NCI-H446 (cell line): ENCODE data around the gene DHTKD1.
"Not testable (repeated sequence)": the region's sequence is repeated elsewhere in the genome, so short reads cannot be mapped to it uniquely, and the experiment has no call there.

Experiments
- DNase-seq, 2 experiments: peaks; one replicate each; lab custom pipeline; 2025; lab: John Stamatoyannopoulos, UW

DHTKD1 gene

GRCh38 chr10:12154516-12154915 lies 85.8 kb downstream of the DHTKD1 start:
- no peak for DNase-seq

DNA sequence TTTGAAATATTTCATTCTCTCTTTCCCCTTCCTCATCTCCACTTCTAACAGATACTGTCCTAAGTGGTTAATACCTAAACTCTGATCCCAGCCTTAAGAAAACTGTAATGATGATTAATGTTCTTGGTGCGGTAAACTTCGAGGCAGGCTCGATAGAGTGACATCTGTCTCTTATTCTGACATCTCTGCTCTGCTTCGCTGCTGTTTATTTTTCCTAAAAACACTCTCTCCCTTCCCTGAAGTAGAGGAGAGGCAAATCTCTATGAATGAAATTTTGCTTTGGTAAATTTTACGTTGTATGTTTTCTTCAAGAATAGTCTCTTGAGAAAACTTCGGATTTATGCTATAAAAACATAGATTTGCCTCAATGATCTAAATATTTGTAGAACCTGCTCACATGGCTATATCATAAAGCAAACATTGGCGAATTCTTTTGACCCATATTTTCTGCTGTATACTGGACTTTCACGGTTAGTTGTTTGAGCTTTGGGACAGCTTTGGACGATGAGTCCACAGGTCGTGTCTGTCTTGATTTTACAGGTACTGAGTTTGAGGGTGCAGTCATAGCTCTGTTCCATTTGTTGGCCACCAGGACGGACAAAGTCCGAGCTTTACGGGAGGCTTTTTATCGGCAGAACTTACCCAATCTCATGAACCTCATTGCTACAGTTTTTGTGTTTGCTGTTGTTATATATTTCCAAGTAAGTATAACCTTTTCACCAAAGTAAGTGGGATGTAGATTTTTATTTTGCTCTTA lies 87.8 kb downstream of the DHTKD1 start:
- no peak for DNase-seq

- no peak for DNase-seq
Measured at GRCh38 chr10:12158111-12158510, 89.4 kb downstream of the DHTKD1 start.

- DNase-seq = no peak
Measured at GRCh38 chr10:12160664-12161063, 91.9 kb downstream of the DHTKD1 start.

DNA sequence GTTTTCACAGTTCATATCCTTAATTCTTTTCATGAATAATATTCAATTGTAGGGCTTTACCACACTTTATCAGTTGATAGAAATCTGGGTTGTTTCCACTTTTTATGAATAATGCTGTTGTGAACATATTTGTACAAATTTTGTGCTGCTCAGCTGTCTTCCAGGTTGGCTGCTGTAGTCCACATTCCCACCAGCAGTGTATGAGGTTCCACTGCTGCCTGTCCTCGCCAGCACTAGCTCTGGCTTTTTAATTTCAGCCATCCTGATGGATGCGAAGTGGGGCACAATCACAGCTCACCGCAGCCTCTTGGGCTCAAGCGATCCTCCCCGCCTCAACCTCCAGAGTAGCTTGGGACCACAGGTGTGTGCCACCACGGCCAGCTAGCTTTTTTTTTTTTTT lies 94.2 kb downstream of the DHTKD1 start:
- no peak for DNase-seq

- DNase-seq = no peak
Measured at GRCh38 chr10:12164085-12164484, 95.3 kb downstream of the DHTKD1 start.

DNA sequence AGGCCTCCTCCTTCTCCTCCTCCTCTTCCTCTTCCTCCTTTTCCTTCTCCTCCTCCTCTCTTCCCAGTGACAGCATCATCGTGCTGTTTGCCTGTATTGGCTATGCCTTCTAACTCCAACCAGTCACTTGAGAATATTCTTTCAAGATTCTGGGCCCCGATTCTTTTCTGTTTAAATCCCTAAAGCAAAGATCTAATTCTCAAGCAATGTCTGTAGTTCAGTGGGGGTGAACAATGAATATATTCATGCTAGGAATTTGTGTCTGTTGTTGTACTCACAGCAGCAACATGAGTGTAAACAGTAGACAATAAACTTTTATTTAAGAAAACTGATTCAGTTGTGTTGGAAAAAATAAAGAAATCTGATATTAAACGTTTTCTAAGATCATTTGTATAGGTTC lies 96.3 kb downstream of the DHTKD1 start:
- no peak for DNase-seq

DNA sequence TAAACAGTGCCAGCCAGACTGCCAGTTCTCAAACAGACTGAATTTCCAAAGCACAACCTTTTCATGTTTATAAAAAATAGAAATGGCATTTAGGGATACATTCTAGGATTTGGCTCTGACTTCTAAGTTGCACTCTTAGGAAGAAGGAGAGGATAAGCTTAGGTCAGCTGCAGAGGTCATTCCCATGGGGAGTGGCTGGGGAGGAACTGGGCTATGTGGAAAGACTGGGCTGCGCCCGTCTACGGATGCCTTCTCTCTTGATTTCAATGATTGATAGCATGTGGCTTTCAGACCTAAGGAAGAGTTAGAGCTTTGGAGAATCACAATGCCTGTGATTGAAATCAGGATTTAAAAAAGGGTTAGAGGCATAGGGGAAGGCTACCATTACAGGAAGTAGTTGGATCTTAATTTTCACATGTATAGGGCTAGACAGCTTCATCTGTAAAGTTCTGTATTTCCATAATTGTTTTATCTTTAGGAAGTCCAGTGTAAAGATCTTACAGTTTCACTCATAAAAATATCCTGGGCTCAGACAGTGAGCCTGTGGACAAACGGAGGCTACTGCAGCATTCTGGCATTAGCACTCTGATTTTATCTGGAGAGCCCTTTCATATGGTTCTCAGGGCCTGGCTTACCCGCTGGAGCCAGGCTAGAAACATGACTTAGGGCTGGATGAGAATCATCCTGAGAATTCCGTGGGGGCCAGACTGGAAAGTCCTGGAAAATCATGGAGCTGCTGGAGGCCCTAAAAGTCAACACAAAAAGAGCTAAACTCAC lies 97.4 kb downstream of the DHTKD1 start:
- no peak for DNase-seq

DNA sequence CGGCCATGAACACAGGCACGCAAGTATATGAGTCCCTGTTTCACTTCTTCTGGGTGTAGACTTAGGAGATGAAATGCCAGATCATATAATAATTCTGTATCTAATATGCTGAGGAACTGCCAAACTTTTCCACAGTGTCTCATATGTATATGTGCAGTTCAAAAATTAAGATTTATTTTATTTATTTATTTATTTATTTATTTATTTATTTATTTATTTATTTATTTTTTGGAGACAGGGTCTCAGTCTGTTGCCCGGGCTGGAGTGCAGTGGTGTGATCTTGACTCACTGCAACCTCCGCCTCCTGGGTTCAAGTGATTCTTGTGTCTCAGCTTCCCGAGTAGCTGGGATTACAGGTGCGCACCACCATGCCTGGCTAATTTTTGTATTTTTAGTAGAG lies 102.8 kb downstream of the DHTKD1 start:
- DNase-seq = not testable (repeated sequence)
